KG1 (cell line): ENCODE measurements around the gene USP27X.
A peak's percentile ranks its signal among the peaks of the same experiment; 100 is the strongest.

Experiments used
- DNase-seq: peaks from one replicate; lab custom pipeline; 2025; lab: John Stamatoyannopoulos, UW

USP27X gene

DNA sequence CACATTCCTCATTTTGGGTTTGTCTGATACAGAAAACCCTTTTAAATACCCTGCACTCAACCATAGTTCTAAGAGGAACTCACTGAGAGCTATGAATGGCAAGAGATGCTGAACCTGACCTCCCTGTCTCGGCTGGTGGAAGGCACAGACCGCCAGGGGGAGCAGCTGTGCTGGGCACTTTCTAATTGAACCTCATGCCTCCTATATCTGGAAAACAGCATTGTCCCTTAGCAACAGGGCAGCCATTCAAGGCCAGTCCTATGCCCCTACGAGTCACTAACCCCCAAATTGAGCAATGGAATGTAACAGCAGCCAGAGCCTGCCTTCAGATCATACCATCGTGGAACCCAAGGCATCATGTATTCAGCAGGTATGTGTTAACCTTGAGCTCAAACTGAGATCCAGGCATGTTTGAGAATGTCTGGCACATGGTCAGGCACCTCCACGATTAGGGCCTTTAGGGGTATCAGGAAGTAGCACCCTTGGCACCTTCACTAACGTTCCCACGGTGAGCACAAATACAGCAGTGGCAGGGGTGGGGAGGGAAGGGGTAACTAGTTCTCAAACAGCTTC is 5.1 kb downstream of the USP27X start:
- peak; percentile 24 for DNase-seq

DNA sequence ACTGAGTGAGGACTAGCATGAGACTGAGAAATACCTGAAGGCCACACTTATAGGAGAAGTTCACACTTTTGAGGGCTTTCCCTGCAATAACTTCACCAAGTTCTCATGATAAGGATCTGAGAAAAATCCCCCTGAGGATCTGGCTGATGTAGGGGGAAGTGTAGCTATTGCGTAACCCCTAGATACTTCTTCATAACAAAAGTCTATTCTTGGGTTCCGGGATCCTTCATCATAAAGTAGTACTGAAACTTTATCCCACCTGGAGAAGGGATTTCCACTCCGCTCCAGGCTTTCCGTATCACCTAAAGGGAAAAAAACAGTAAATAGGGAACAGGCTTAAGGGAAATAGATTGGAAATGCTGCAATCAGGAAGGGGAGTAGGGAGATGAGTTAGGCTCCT is 13.3 kb downstream of the USP27X start:
- DNase-seq: no peak

GRCh38 chrX:49896951-49897350 is 17.7 kb downstream of the USP27X start:
- DNase-seq: no peak

DNA sequence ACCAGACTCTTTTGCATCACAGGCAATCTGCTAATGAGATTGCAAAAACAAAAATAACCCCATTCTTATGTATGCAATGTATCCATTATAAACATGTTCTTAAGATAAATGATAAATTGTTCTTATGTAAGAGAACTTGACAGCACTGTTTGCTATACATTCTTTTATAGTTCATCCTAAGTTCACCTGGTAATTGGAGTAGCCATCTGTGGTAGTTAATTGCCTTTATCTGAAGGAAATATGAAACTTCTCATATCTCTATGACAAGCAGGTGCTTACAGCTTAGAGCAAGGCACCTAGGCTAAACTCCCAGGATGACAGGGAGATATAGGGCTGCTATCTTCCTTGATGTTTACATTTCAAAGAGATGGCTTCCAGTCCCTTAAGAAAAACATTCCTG is 21.8 kb downstream of the USP27X start:
- no peak for DNase-seq

DNA sequence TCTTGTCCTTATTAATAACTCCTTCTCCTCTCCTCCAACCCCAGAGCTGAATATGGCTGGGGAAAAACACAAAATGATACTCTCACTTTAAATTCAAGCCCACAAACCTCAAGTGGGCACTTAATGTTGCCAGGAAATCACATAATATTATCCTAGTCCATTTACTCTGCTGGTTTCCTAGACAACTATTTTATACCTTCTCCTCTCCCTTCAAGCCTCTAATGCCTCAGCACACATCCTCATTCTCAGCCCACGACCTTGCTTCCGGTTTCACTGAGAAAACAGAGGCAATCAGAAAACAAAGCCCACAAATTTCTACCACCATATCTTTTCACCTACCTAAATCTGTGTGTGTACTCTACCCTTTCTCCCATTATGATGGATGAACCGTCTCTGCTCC is 31.1 kb downstream of the USP27X start:
- DNase-seq: no peak

GRCh38 chrX:49912086-49912485 is 32.8 kb downstream of the USP27X start:
- no peak for DNase-seq

- no peak for DNase-seq
These were observed 33.6 kb downstream of the USP27X start for GRCh38 chrX:49912861-49913260.

DNA sequence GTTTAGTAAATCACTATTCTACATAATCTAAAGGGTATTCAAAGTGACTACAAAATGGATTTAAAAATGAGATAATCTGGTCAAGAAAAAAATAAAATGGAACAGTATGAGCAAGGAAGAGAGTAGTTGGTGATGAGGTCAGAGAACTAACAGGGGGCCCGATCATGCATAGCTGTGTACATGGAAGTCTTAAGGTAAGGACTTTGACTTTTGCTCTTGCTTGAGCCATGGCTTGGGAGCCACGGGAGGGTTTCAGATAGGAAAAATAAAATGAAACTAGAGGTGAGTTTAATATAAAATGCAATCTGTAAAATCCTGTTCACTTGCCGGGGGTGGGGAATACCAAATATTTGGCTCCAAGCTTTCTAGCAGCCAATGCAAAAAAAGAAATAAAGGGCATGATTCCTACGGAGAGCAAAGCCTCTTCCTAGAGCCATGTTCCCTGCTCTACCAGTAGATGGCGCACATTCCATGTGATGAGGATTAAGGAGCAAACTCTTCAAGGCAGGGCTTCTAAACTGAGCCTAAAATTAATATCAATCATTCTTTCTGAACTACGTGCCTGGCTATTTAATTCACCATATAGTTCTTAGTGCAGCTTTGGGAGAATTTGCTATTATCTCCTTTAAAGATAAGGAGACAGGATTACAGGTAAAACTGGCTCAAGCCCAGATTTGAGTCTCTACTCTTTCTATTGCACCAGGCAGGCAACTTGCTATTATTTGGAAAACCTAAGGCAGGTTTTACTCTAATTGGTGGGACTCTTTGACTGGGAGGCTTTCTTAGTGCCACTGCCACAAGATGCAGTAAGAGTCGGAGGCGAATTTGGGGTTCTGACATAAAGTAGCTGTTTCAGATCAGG is 36.3 kb downstream of the USP27X start:
- peak; percentile 2 for DNase-seq

GRCh38 chrX:49919617-49920016 is 40.3 kb downstream of the USP27X start:
- DNase-seq: peak; percentile 1

- DNase-seq: no peak
These were observed 41.8 kb downstream of the USP27X start for GRCh38 chrX:49921109-49921508.

DNA sequence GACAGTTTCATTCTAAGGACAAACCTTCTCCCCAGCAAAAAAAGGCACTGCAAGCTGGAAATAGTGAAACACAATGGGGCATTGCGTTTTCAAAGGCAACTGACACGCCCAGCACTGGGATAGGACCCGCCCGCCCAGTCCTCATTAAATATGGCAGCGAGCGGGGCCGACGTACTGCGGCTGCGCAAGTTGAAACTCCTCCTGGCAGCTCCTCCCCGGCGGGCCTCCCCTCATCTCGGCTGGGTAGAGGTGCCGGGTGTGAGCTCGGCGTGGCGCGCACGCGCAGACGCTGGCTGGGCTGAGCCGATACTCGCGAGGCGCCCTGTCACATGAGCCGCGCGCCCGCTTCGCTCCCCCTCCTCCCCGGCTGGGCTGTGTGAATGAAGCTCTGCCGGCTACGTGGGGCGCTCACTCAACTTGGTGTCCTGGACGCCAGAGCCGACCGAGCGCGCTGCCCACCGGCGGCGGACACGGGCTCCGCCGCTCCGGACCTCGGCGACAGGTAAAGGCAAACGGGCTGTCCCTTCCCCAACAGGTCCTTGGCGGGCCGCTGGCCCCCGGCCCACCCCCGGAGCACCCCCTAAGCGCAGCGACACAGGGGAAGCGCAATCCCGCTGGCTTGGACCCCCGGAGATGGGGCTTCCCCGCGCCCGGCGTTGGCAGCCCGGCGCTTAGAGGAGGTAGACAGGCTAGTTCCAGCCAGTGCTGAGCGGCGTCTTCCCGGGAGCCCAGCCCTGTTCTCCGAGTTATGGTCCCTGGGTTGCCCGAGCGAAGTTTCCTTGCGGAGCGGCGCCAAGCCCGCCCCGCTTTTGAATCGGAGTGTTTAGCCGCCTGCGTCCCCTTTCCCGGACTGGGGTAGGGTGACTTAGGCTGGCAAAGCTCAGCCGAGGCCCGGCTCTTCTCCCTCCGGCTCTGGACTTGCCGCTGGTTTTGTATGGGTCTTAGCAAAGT is 43.3 kb downstream of the USP27X start, which contains the start of gene CLCN5:
Gene CLCN5, plus strand, starts transcription at position 306 of the 951 bp plus-strand sequence. CDS start 2,703 bp downstream, outside the sequence.
- DNase-seq: peak; percentile 37

DNA sequence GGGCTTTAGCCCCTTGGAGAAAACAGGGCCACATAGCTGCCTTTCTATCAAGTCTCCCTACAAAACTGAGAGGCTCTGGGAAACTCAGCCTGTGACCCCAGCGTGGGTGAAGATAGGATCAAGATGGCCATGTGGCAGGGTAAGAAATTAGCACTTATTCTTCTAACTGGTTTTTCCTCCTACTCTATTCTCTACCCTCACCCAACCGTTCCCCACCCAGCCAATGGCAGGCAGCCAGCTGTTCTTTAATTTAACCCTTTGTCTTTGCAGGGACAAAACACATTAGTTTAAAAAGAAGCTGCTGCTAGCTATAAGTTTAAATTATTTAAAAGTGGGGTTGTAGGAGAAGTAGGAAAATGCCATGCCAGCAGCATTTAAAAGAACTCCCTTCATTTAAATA is 45.9 kb downstream of the USP27X start:
- no peak for DNase-seq

DNA sequence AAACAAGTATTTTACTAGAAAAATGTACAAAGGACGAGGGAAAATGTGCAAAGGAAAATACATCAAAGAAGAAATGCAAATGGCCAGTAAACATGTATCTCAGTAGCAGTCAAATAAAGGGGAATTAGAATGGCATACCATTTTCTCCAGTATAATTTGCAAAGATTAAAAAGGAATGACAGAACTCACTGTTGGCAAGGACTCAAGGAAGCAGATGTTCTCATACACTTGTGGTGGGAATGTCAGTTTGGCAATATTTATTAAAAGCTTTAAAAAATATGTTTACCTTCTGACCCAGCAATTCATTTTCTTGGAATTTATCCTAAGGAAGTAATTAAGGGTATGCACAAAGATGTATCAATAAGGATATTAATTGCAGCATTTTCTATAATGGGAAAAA is 50.8 kb downstream of the USP27X start:
- no peak for DNase-seq
